Stimulated activated CD4-positive, alpha-beta T cell treated with anti-CD3 and anti-CD28 coated beads, Interleukin-15, amount 100 ng/mL, for 24 hours (primary cell): ENCODE data around the gene TNFRSF14.

ENCODE experiments used
- DNase-seq: peaks from one replicate; pipeline ENCODE4 v3.0.0-alpha.2; 2020

TNFRSF14 gene

DNA sequence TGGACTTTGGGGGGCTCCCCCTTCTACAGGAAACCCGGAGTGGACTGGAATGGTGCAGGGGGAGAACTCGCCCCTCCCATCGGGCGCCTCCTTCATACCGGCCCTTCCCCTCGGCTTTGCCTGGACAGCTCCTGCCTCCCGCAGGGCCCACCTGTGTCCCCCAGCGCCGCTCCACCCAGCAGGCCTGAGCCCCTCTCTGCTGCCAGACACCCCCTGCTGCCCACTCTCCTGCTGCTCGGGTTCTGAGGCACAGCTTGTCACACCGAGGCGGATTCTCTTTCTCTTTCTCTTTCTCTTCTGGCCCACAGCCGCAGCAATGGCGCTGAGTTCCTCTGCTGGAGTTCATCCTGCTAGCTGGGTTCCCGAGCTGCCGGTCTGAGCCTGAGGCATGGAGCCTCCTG is at the start of gene TNFRSF14:
TSS of gene TNFRSF14 (plus strand) at position 95 of the 401 bp plus-strand sequence. CDS start at position 389, 294 bp downstream.
- DNase-seq, result peak; percentile 77

DNA sequence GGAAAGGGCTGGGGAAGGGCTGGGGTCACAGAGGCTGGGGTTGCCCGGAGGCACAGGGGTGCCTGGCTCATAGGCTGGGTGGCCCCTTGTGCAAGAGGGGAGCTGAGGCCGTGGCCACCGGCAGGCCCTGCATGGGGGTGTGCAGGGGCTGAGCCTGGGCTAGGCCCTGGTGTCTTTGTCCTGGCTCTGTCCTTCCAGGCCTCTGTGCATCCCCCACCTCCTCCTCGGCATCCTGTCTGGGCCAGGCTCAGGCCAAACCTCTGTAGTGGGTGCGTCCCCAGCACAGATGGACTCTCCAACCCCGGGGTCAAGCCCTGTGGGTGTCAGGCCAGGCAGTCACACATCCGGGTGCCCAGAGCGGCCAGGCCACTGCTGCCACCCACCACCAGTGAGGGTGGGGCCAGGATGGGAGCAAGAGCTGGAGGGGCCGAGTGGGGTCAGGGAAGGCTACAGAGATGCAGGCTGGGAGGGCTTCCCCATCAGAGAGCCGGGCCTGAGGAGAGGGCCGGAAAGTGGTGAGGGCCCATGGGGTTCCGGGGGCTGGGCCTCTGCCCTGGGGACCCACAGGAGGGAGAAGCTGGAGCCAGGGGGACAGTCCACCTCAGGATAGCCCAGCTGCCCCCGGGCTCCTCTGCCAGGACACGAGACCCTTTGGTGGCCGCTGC is 49.1 kb upstream of the TNFRSF14 start:
- no peak for DNase-seq

DNA sequence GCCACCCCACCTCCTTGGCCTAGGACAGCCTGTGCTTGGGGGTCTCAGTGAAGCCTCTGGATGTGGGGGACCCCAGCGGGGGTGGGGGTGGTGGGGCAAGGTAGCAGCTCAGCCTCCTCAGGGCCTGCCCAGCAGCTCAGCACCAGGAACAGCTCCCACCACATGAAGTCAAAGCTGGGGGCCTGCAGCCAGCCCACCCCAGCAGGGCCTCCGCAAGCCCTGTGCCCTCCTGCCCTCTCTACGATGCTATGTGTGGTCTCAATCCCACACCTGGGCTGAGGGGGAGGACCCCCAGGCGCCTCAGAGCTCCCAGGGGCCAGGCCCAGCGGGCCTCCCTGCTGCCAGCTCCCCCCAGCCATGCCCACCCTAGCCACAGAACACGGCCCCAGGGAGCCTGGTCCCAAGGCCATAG is 48.4 kb upstream of the TNFRSF14 start:
- DNase-seq, result no peak

DNA sequence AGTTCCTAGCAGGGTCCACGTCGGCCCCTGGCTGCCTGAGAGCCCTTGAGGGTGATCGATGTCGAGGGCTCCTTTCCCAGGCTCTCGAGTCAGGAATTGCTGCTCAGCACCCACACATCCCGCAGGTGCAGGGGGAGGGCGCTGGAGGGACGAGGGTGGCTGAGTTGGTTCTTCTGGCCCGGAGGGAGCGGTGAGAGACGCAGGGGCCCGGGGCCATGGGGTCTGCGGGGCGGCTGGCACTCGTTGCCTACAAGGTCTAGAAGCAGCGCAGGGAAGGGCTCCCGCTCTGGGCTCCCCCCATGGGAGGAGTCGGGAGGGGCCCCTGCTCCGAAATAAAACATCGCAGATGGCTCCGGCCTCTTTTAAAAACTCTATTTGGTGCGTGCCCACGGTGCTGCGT is 48.0 kb upstream of the TNFRSF14 start:
- DNase-seq, result no peak

DNA sequence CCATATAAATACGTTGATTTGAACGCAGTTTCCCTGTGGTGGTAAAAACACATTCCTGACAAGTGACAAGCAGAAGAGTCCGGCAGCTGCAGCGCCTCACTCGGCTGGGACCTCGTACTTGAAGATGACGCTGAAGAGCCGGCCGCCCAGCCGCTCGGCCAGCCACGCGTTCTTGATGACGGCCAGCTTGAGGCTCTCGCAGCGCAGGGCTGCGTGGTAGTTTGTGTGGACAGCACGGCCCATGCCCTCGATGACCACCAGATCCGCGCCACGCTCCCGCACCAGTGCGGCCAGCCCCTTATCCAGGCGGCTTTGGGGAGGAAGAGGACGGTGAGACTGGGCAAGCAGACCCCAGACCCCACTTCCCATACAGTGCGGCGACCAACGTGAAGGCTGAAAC is 47.4 kb upstream of the TNFRSF14 start:
- DNase-seq, result no peak

DNA sequence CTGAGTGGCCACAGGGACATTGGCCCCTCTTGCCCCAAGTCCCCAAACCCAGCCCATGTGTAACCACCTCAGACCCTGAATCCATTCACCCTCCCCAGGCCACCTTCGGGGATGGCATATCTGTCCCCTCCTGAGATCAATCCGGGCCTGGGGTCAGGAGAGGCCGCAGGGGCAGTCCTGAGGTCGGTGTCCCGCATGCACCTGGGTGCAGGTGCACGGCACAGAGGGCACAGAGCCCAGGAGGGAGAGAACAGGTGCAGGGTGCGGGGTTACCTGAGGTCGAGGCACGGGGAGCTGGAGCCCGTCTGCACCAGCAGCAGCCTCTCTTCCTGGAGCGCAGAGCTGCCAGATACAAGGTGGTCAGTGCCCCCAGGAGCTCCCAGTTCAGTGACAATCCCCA is 46.6 kb upstream of the TNFRSF14 start:
- no peak for DNase-seq

DNA sequence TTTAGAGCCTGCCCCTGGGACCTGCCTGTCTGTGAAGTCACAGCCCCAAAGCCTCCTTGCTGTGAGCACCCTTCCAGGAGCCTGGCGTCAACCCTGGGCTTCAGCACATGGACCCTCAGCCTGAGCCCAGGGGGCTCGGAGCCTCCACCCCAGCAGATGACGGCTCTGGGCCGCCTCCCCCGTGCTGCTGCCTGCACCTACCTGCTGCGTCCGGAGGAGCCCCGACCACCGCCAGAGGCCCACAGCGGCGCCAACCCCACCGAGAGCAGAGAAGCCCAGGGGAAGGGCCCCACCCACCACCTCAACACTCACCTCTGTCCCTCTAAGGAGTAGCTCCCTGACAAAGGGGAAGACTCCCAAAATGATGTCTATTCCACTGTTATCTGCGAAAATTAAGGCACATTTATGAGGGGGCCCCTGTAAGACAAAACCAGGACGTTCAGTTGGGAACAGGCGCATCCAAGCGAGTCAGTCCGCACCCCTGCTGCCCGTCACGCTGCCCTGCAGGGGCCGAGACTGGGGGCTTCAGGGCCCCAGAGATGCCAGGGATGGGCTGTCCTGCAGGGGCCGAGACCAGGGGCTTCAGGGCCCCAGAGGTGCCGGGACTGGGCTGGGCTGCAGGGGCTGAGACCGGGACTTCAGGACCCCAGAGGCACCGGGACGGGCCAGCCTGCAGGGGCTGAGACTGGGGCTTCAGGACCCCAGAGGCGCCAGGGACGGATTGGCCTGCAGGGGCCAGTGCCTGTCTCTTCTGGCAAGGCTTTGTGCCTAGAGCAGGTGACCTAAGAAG is 45.6 kb upstream of the TNFRSF14 start:
- DNase-seq, result no peak

DNA sequence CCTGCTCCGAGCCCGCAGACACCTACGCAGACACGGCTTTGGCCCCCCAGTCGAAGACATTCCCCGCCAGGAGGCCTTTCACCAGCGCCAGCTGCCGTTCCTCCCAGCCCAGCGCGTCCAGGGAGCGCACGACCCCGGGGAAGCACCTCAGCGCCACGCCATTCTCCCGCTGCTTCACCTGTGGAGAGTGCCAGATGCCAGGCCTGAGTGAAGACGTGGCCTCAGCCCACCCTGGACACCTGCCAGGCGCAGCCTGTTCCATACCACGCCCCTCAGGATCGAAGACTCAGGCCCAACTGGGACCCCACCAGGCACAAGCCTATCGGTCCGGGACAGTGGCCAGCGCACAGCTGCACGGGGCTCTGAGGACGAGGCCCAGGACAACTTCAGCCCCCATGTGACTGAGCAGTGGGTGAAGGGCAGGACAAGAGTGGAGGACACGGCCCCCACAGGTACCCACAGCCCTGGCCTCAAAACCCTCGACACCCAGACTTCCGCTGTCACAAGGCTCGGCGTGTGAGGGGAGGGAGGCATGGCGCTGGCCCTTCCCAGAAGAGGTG is 43.2 kb upstream of the TNFRSF14 start:
- DNase-seq, result no peak

DNA sequence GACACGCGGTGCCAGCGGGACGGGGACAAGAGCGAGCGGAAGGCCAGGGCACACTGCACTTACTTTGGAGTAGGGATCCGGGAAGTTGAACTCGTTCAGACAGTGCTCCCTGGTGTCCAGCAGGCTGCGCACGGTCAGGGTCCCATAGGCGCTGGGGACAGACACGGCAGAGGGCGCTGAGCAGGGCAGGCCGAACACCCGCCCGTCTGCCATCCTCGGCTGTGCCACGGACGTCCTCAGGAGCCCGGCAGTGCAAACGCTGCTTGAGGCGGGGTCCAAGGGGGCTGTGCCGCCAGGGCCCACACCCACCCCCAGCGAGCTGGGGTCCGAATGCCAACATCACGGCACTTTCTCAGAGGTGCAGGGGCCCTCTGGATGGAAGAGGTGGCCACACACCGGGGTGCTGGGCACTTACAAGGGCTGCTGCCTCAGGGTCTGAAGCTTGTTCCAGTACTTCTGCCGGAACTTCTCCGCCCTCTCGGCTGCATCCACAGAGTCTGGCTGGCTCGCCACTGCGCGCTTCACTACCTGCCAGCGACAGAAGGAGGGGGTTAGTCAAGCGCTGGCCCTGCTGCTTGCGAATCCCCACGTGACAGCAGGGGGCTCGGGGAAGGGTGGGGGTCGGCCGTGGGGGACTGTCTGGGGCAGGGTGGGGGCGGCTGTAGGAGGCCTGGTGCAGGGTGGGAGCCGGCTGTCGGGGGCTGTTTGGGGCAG is 42.1 kb upstream of the TNFRSF14 start:
- DNase-seq, result no peak

DNA sequence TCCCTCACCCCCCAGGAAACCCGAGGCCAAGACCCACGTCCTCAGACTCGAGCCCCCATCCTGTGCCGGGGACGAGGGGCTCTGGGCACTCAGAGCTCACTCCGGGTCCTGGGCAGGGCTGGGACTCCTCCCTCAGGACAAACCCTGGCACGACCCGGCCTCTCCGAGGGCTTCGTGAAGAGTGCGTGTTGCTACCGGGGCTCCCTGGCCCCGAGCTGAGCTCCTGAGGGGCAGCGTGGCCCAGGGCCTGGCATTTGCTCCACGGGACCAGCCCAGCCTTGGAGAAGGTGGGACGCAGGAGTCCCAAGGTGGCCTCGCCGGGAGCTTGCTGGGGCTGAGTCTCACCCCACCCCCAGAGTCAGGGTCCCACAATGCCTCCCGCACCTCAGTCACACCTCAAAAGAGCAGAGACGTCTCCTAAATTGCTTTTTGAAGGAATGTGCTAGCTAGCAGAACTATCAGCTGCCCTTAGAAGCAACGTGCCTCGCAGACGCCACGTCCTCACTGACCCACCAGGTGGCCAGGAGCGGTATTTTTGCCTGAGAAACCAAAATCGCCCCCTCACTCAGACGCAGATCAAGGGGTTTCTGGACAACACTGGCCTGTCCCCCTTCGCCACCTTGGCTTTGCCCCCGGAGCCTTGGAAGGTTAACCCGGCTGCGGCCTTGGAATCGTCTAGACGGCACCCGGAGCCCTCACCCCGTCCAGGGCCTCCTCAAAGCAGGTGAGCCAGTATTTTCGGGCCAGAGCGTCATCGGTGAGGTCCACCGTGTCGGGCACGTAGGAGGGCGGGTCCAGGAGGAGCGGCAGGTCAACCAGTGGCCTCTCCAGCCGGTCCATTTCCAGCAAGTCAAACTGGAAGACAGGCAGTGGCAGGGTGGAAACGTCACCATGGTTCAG is 41.1 kb upstream of the TNFRSF14 start:
- no peak for DNase-seq

DNA sequence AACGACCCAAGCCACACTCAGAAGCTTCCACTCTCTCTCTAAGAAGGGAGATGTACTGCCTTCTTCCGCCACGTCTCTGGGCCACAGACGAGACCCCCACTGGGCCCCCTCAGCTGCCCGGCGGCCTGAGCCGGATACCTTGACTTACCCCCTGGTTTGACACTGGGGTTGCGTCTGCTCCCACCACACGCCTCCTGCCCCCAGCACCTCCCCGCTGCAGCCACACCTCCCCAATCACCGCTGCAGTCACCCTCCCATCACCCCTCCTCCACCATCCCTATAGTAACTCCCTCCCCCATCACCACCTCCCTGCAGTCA is 40.4 kb upstream of the TNFRSF14 start:
- DNase-seq, result no peak

DNA sequence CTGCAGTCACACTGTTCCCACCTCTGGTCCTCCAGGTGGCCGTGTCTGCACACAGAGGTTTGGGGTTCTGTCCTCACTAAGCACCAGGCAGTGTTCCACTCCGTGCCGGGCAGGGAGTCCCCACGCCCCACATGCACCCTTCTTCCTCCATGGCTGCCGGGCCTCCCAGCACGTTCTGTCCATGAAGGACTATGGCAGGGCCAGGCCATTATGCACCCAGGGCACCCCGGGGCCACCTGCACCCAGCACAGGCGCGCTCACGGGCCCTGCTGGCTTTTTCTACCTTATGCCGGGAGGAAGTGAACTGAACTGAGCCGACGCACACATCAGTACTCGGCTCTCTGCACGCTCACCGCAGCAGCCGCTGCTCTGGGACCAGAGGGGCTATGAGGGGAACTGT is 40.0 kb upstream of the TNFRSF14 start:
- DNase-seq, result no peak

DNA sequence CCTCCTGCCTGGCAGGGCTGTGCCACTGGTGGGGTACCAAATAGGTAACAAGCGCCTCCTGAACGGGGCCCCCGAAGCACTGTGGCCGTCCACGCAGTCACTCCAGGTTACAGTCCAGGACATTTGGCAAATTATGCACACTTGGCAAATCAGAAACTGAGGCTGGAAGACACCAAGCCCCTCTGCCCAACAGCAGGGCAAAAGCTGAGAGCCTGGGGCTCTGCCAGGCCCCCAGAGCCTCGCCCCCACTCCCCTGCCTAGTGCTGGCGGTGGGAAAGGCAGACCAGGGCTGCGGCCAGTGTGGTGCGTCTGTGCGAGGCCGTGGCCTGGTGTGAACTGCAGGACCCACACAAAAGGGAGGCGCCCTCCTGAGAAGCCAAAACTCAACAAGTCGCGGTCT is 39.2 kb upstream of the TNFRSF14 start:
- no peak for DNase-seq

DNA sequence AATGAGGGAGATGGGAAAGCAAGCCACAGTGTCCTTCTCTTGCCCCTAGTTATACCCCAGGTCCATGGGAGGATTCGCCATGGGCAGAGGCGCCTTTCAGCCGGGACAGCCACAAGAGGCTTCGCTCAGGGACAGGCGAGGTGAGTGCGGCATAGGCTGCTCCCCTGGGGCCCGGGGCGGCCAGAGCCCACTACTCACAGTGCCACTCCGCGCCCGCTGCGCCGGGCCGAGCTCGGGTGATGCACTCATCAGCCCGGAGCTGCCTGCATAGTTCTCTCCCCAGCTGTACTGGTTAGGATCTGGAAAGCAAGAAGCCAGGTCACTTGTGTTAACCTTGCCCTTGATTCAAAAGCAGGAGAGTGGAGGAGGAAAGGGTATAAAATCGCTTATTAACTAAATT is 38.2 kb upstream of the TNFRSF14 start:
- DNase-seq, result no peak

DNA sequence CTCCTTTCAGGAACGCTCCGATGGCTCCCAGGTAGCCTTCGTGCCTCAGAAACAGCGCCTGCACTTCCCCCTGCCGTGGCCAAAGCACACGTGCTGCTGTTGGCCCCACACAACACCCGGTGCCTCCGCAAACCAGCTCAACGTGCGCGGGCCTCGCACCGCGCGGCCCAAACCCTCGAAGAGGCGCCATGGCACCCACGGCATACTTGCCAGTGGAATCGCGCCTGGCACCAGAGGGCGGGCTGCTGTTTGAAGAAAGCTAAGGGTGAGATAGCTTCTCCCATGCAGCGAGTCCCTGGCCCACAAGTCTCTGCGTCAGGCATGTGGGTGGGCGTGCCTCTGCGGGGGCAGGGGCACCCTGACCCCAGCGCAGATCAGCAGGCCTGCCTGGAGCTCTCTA is 37.6 kb upstream of the TNFRSF14 start:
- no peak for DNase-seq

DNA sequence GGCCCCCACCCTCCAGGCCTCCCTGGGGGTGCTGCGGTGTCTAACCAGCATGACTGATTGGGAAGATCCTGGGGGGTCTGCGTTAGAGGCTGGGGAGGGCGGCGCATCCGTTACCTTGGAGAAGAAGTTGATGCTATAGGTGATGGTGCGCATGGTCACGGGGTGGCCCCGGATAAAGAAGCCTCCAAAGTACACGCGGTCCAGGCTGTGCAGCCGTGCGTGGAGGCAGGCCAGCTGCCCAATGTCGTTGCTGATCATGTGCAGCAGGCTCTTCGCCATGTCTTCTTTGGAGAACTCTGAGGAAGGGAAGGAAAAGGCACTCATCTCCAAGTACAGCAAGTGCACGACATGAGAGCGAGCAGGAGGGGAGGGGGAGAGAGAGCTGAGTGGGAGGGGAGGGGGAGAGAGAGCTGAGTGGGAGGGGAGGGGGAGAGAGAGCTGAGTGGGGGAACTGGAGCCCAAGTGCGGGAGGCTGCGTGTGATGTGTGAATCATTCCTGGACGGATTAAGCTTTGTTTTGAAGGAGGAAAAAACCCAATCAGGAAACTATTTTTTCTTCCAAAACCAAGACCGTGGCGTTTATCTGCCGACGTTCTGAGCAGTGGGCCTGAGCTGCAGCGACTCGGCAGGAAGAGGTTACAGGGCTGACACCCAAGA is 37.0 kb upstream of the TNFRSF14 start:
- no peak for DNase-seq

DNA sequence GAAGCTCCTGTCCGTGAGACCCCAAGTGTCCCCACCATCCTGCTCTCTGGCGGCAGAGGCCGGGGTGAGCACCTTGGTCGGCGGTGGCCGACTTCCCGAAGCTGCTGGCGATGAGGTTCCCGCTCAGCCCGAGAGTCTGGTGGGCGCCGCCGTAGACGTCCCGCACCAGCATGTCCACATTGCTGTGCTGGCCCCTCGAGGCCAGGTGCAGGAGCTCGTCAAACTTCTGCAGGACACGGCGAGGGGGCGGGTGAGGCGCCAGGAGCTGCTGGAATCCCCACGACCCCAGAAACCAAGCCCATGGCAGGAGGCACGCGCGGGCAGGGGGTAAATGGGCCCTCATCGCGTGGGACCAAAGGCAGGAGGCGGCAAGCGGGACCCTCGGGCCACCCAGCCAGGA is 36.4 kb upstream of the TNFRSF14 start:
- no peak for DNase-seq

DNA sequence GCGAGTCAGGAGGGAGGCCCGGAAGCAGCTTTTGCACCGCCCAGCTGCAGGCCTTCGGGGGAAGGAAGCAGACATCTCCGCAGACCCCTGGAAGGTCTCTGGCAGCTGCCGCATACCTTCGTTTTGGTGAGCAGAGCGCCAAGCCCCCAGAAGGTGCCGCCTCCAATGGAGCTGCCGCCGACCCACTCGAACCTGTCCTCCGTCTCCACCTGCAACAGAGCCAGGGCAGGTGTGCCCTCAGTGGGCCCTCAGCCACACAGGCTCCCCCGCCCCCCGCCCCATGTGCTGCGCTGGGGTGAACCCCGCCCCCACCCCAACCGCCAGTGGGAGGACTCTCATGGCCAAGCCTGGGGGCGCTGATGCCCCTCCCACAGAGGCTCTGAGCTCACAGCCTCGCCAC is 36.0 kb upstream of the TNFRSF14 start:
- no peak for DNase-seq

DNA sequence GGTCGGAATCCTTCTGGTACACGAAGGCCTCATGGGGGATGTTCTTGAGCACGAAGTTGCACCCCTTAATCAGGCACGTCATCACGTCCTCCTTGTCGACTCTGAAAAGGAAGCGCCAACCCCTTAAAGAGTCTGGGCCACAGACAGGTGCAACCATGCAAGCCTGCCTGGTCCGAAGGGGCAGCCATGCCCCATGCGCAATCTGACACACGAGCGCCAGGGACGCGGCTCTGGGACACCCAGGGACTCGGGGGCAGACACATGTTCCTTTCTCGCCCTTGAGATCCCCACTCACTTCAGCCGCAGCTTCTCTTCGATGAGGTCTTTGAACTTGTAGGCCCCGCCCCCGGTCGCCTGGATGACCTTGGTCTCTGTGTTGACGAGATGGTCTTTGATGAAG is 35.4 kb upstream of the TNFRSF14 start:
- no peak for DNase-seq

DNA sequence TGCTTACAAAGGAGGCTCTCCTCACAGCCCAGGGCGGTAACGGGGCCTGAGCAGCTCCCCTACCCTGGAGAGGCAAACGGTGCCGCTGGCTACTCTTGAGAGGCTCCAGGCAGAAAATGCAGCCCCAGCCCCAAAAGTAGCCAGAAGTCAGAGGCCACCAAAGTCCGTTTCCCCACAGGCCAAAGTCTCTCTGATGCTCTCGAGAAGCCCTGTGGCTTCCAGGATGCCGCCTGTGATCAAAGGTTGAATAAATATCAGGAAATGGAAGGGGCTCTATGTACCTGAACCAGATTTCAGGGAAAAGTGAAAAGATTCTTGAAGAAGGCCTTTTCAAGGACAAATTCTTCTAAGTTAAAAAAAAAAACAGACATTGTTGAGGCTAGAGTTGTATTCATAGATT is 33.9 kb upstream of the TNFRSF14 start:
- DNase-seq, result no peak

DNA sequence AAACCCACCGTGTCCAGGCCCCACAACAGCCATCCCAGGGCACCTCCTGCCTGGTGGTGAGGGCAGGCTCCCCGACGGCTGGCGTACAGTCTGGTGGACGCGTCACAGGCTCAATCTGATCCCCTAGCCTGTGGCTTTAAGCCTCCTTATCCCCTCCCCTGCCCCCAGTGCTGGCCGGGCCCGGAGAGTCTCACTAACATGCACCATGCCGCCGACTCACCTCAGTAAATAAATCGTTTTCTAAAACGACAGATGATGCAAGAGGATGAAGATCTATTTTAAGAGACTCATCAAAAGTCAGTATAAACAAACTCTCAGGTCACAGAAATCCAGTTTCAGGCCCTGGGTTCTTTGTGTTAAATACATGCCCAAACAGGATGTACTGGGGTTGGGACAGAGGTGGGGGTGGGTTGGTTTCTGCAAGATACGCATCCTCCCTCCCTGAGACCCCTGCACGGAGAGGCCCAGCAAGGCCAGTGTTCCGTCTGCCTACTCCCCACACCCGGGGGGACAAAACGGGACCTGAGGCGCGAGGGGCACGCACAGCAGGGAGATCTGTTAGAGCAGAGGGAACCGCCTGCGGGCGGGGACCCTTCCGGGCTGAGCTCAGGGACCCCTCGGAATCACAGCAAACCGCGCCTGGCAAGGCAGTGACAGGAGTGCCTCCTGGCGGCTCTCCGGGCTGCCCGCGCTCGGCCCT is 32.8 kb upstream of the TNFRSF14 start:
- no peak for DNase-seq
